ENCODE data around the gene HOXB4. TPM values are rescaled to one million over a fixed set of nuclear protein-coding genes. Genes with fewer than 3 reads are reported as not detected.
A peak's percentile ranks its signal among the peaks of the same experiment; 100 is the strongest.

Gene HOXB4
- total and polyA plus RNA-seq, 5 donors from 2014 or later = 0.16 to 2.9 (median 0.18) TPM; not detected in 2

DNA sequence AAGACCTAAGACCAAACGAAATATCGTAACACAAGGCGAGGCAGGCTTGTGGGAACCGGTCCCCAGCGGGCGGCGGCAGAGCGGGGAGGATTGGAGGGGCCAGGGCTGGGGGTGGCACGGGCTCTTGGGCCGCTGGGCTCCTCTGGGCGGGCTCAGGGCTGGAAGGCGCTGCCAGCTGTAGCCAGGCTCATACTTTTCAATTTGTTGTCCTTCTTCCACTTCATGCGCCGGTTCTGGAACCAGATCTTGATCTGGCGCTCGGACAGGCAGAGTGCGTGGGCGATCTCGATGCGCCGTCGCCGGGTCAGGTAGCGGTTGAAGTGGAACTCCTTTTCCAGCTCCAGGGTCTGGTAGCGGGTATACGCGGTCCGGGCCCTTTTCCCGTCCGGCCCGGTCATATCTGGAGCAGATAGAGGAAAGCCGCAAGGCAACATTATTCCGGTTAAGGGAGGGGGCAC, 13.9 kb upstream of the HOXB4 start:
- Mint-ChIP-seq H3K4me1 (peaks cover 4 to 37% (median 24%) of the 10 kb centered on the region in 4 donors), H3K27me3 (peaks cover 88% of the 10 kb centered on the region), H3K4me3 (peak overlapping the region in 2 of 4 donors; percentile 16 to 65), H3K27ac (no peak overlapping the region), H3K36me3 (no peaks in the 10 kb centered on the region), H3K9me3 (no peaks in the 10 kb centered on the region)
- Histone ChIP-seq H3K27me3 (ENCODE audit: control insufficient read depth, insufficient read depth, low read length) (peaks cover 44% of the 10 kb centered on the region), H3K4me1 (ENCODE audit: control insufficient read depth, insufficient read depth, low read length, poor library complexity, severe bottlenecking) (peaks cover 30% of the 10 kb centered on the region), H3K27ac (ENCODE audit: insufficient read depth, low read length, poor library complexity, severe bottlenecking) (no peak overlapping the region), H3K4me3 (ENCODE audit: low read depth, low read length) (no peak overlapping the region), H3K9me3 (ENCODE audit: control insufficient read depth in 2 of 2, low read length in 2 of 2) (no peaks in the 10 kb centered on the region), H3K36me3 (ENCODE audit: control insufficient read depth, insufficient read depth, low read length) (no peaks in the 10 kb centered on the region)
- no peak for ATAC-seq (ENCODE audit: low read depth in 2 of 2)
- no peak for DNase-seq

DNA sequence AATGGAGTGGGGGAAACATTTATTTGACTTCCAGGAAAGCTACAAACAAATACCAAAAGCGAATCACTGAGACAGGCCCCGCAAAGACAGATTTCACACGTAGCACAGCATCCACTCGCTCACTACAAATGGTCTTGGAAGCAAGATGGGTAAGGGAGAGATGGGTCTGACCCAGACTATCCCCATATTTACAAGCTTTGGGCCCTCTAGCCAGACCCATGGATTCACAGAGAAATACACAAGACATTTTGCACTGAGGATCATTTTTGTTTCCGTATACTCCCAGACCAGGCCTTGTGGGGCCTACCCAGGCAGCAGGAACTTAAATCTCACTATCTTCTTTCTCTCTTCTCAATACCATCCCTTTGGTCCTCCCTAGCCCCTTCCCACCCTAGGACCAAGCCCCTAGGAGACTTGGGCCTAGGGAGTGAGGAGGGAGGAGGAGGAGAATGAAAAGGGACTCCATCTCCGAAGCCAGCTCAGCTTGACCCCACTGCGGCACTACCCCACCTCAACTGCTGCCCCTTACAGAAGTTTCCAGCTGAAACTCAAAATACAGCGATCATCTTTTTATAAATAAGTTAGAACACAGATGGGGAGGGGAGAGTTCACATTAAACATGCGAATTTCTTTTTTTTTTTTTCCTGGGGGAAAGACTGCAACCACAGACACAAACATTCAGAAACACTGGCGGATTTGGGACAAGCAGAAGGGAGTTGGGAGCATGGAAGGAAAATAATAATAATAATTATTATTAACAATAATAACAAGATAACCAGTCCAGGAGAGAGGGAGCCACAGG, 13.3 kb upstream of the HOXB4 start:
- Histone ChIP-seq H3K27ac (ENCODE audit: insufficient read depth, low read length, poor library complexity, severe bottlenecking) (no peak overlapping the region), H3K27me3 (ENCODE audit: control insufficient read depth, insufficient read depth, low read length) (peaks cover 43% of the 10 kb centered on the region), H3K36me3 (ENCODE audit: control insufficient read depth, insufficient read depth, low read length) (no peaks in the 10 kb centered on the region), H3K4me1 (ENCODE audit: control insufficient read depth, insufficient read depth, low read length, poor library complexity, severe bottlenecking) (peaks cover 25% of the 10 kb centered on the region), H3K9me3 (ENCODE audit: control insufficient read depth in 2 of 2, low read length in 2 of 2) (no peaks in the 10 kb centered on the region), H3K4me3 (ENCODE audit: low read depth, low read length) (no peak overlapping the region)
- Mint-ChIP-seq H3K9me3 (no peaks in the 10 kb centered on the region), H3K4me1 (peaks cover 3 to 34% (median 23%) of the 10 kb centered on the region in 4 donors), H3K4me3 (peak overlapping the region in 3 of 4 donors; percentile 16 to 74 (median 65)), H3K27me3 (peaks cover 88% of the 10 kb centered on the region), H3K27ac (no peak overlapping the region), H3K36me3 (no peaks in the 10 kb centered on the region)
- ATAC-seq (ENCODE audit: low read depth in 2 of 2) (no peak), DNase-seq (no peak)

DNA sequence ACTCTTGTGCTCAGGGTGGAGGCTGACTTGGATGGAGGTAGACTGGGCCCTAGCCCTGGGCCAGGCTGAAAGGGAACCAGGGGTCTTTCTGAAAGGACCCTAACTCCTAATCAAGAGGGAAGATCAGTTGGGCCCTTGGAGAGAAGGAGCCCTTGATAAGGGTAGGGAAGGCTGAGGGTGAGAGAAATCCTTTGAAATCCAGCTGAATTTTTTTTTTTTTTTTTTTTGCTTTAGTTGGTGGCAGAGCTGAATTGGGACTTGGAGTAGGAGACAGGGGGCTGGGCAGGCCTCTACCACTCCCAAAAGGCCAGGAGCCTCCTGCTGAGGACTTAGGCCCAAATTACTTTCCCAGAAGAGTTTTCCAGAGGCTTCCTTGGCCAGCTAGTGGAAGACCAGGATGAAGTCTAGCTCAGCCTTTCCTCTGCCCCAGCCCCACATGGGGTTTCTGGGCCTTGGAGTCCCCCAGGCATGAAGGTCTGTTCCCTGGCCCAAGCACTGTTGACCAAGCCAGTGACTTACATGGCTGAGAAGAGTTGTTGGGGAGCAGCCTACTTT, 12.5 kb upstream of the HOXB4 start:
- DNase-seq = no peak
- H3K27ac Mint-ChIP-seq = no peak overlapping the region
- H3K4me3 ChIP-seq (ENCODE audit: low read depth, low read length) = no peak overlapping the region
- no peaks in the 10 kb centered on the region for H3K9me3 Mint-ChIP-seq
- no peaks in the 10 kb centered on the region for H3K36me3 ChIP-seq (ENCODE audit: control insufficient read depth, insufficient read depth, low read length)
- H3K4me1 Mint-ChIP-seq = peaks cover 0 to 38% (median 26%) of the 10 kb centered on the region in 4 donors
- H3K4me3 Mint-ChIP-seq = peak overlapping the region in 2 of 4 donors; percentile 16 to 52
- no peaks in the 10 kb centered on the region for H3K9me3 ChIP-seq (ENCODE audit: control insufficient read depth in 2 of 2, low read length in 2 of 2)
- H3K27me3 Mint-ChIP-seq = peaks cover 90% of the 10 kb centered on the region
- peaks cover 27% of the 10 kb centered on the region for H3K4me1 ChIP-seq (ENCODE audit: control insufficient read depth, insufficient read depth, low read length, poor library complexity, severe bottlenecking)
- no peaks in the 10 kb centered on the region for H3K36me3 Mint-ChIP-seq
- H3K27me3 ChIP-seq (ENCODE audit: control insufficient read depth, insufficient read depth, low read length) = peaks cover 45% of the 10 kb centered on the region
- ATAC-seq (ENCODE audit: low read depth in 2 of 2) = no peak
- no peak overlapping the region for H3K27ac ChIP-seq (ENCODE audit: insufficient read depth, low read length, poor library complexity, severe bottlenecking)

DNA sequence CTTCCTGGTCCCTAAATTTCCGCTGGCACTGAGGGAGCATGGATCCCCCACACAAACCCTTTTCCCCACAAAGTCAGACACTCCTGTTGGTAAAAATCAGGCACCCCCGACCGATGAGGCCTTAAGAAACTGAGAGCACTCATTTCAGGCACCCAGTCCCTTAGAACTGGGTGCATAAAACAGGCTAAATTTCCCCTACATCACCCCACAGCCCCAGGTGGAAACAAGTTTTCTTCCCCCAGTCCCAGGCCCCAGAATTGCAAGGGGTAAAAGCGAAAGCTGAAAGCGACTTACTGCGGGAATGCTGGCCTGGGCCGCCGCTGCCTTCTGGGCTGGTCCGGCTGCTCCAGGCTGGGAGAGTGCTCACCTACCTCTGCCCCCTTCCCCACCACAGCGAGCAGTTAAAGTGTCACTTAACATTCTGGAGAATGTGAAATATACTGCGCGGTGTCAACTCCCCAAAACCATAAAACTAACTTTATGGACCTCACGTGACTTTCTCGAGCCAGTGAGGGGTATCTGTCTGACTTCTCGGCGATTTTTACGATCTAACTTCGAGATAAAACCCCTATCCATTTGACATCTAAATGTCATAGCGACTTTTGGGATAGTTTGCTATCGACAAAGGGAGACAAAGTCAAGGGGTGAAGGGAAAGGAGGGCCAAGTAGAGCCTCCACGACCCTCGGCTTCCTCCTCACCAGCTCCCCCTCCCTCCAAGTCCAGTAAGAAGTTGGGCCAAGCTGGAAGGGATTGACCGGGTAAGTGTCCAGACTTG, 11.9 kb upstream of the HOXB4 start, which contains the start of gene HOXB3:
Gene HOXB3, minus strand, starts transcription at position 411 of the 776 bp plus-strand sequence. CDS start 37,767 bp downstream, outside the sequence.
- peaks cover 0 to 45% (median 28%) of the 10 kb centered on the region in 4 donors for H3K4me1 Mint-ChIP-seq
- H3K27me3 Mint-ChIP-seq = peaks cover 90% of the 10 kb centered on the region
- no peak within 1 kb of the TSS for H3K27ac Mint-ChIP-seq
- peak within 1 kb of the TSS in 2 of 4 donors; percentile 16 to 52 for H3K4me3 Mint-ChIP-seq
- ATAC-seq (ENCODE audit: low read depth in 2 of 2) = no peak
- Histone ChIP-seq H3K27ac (ENCODE audit: insufficient read depth, low read length, poor library complexity, severe bottlenecking) (no peak within 1 kb of the TSS), H3K27me3 (ENCODE audit: control insufficient read depth, insufficient read depth, low read length) (peaks cover 46% of the 10 kb centered on the region), H3K4me3 (ENCODE audit: low read depth, low read length) (no peak within 1 kb of the TSS), H3K9me3 (ENCODE audit: control insufficient read depth in 2 of 2, low read length in 2 of 2) (no peaks in the 10 kb centered on the region), H3K36me3 (ENCODE audit: control insufficient read depth, insufficient read depth, low read length) (no peaks in the 10 kb centered on the region), H3K4me1 (ENCODE audit: control insufficient read depth, insufficient read depth, low read length, poor library complexity, severe bottlenecking) (peaks cover 34% of the 10 kb centered on the region)
- DNase-seq = no peak
- no peaks in the 10 kb centered on the region for H3K9me3 Mint-ChIP-seq
- H3K36me3 Mint-ChIP-seq = no peaks in the 10 kb centered on the region

- Mint-ChIP-seq H3K4me1 (peaks cover 0 to 47% (median 28%) of the 10 kb centered on the region in 4 donors), H3K4me3 (peak overlapping the region in 1 of 4 donors; percentile 71), H3K9me3 (no peaks in the 10 kb centered on the region), H3K27me3 (peaks cover 94% of the 10 kb centered on the region), H3K27ac (no peak overlapping the region), H3K36me3 (no peaks in the 10 kb centered on the region)
- peaks cover 36% of the 10 kb centered on the region for H3K4me1 ChIP-seq (ENCODE audit: control insufficient read depth, insufficient read depth, low read length, poor library complexity, severe bottlenecking)
- H3K4me3 ChIP-seq (ENCODE audit: low read depth, low read length) = no peak overlapping the region
- H3K27me3 ChIP-seq (ENCODE audit: control insufficient read depth, insufficient read depth, low read length) = peaks cover 40% of the 10 kb centered on the region
- DNase-seq = no peak
- ATAC-seq (ENCODE audit: low read depth in 2 of 2) = no peak
- H3K36me3 ChIP-seq (ENCODE audit: control insufficient read depth, insufficient read depth, low read length) = no peaks in the 10 kb centered on the region
- no peaks in the 10 kb centered on the region for H3K9me3 ChIP-seq (ENCODE audit: control insufficient read depth in 2 of 2, low read length in 2 of 2)
- H3K27ac ChIP-seq (ENCODE audit: insufficient read depth, low read length, poor library complexity, severe bottlenecking) = no peak overlapping the region
These were observed 11.1 kb upstream of the HOXB4 start for GRCh38 chr17:48589060-48589830.

- Mint-ChIP-seq H3K9me3 (no peaks in the 10 kb centered on the region), H3K27me3 (peaks cover 100% of the 10 kb centered on the region), H3K36me3 (no peaks in the 10 kb centered on the region), H3K27ac (no peak overlapping the region), H3K4me1 (peaks cover 6 to 46% (median 27%) of the 10 kb centered on the region in 4 donors), H3K4me3 (peak overlapping the region in 1 of 4 donors; percentile 56)
- ATAC-seq (ENCODE audit: low read depth in 2 of 2) (no peak), DNase-seq (no peak)
- peaks cover 31% of the 10 kb centered on the region for H3K4me1 ChIP-seq (ENCODE audit: control insufficient read depth, insufficient read depth, low read length, poor library complexity, severe bottlenecking)
- H3K27me3 ChIP-seq (ENCODE audit: control insufficient read depth, insufficient read depth, low read length) = peaks cover 46% of the 10 kb centered on the region
- H3K9me3 ChIP-seq (ENCODE audit: control insufficient read depth in 2 of 2, low read length in 2 of 2) = no peaks in the 10 kb centered on the region
- no peak overlapping the region for H3K4me3 ChIP-seq (ENCODE audit: low read depth, low read length)
- no peak overlapping the region for H3K27ac ChIP-seq (ENCODE audit: insufficient read depth, low read length, poor library complexity, severe bottlenecking)
- H3K36me3 ChIP-seq (ENCODE audit: control insufficient read depth, insufficient read depth, low read length) = no peaks in the 10 kb centered on the region
These were observed 10.4 kb upstream of the HOXB4 start for GRCh38 chr17:48588528-48588927.

- no peak overlapping the region for H3K27ac ChIP-seq (ENCODE audit: insufficient read depth, low read length, poor library complexity, severe bottlenecking)
- H3K4me1 ChIP-seq (ENCODE audit: control insufficient read depth, insufficient read depth, low read length, poor library complexity, severe bottlenecking) = peaks cover 26% of the 10 kb centered on the region
- Mint-ChIP-seq H3K27me3 (peaks cover 100% of the 10 kb centered on the region), H3K9me3 (no peaks in the 10 kb centered on the region), H3K27ac (no peak overlapping the region), H3K4me1 (peaks cover 6 to 45% (median 26%) of the 10 kb centered on the region in 4 donors), H3K4me3 (peak overlapping the region in 2 of 4 donors; percentile 56 to 91), H3K36me3 (no peaks in the 10 kb centered on the region)
- no peaks in the 10 kb centered on the region for H3K36me3 ChIP-seq (ENCODE audit: control insufficient read depth, insufficient read depth, low read length)
- no peak overlapping the region for H3K4me3 ChIP-seq (ENCODE audit: low read depth, low read length)
- no peaks in the 10 kb centered on the region for H3K9me3 ChIP-seq (ENCODE audit: control insufficient read depth in 2 of 2, low read length in 2 of 2)
- H3K27me3 ChIP-seq (ENCODE audit: control insufficient read depth, insufficient read depth, low read length) = peaks cover 50% of the 10 kb centered on the region
- no peak for DNase-seq
- ATAC-seq (ENCODE audit: low read depth in 2 of 2) = no peak
These were observed 9.9 kb upstream of the HOXB4 start for GRCh38 chr17:48588074-48588415.
